Suprapubic skin (tissue), 4 donors: ENCODE results near the gene XPO6.

ENCODE experiments used
- EP300 ChIP-seq: sonication (generic); formaldehyde crosslinking; IDR thresholded peaks from one replicate; pipeline ENCODE4 v1.6.1; 2017; ENCODE audit warnings: antibody characterized with exemption
- POLR2A ChIP-seq, 2 donors: fragments of 450-650 bp; IDR thresholded peaks; one replicate each; pipeline ENCODE4 v1.6.1; 2017; ENCODE audit warnings: antibody characterized with exemption in 2 of 2, mild to moderate bottlenecking in 2 of 2, moderate library complexity in 2 of 2
- POLR2AphosphoS5 ChIP-seq, 3 donors: sonication (generic); formaldehyde crosslinking; IDR thresholded peaks; one replicate each; pipeline ENCODE4 v1.6.1; 2017; ENCODE audit warnings: antibody characterized with exemption in 3 of 3
- TF ChIP-seq, protein P1 (sequence below), 2 donors: fragments of 200-600 bp in 1 of 2; fragments of 450-650 bp in 1 of 2; sonication (generic) in 1 of 2; IDR thresholded peaks; one replicate each; pipeline ENCODE4 v1.5.1; 2016 to 2019; ENCODE audit warnings: antibody characterized with exemption in 2 of 2, mild to moderate bottlenecking in 1 of 2, moderate library complexity in 1 of 2

DNA sequence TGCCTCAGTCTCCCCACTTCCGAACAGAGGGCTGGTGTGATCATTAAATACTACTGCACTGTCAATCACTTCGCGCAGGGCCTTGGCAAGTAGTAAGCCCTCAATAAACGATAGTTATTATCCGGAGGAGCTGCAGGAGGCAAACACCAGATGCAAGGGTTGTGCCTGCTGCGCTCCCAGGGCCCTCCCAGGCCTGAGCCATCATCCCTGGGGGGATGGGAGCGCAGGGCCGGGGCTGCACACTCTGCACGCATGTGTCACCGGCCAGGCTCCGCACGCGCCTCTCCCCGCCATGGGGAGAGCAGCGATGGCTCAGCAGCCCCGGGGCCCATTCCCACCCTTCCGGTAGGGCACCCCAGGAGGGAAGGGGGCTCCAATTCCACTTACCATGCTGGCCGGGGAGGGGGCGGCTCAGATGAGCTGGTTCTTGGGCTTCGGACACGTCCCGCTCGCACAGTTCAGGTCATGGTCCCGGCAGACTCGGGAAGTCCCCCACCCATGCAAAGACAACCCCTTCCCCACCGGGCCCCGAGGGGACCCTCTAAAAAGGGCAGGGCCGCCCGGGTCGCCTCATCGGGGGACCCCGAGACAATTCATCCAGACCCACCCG, 681 bp downstream of the XPO6 start:
- TF ChIP-seq, protein P1, sequence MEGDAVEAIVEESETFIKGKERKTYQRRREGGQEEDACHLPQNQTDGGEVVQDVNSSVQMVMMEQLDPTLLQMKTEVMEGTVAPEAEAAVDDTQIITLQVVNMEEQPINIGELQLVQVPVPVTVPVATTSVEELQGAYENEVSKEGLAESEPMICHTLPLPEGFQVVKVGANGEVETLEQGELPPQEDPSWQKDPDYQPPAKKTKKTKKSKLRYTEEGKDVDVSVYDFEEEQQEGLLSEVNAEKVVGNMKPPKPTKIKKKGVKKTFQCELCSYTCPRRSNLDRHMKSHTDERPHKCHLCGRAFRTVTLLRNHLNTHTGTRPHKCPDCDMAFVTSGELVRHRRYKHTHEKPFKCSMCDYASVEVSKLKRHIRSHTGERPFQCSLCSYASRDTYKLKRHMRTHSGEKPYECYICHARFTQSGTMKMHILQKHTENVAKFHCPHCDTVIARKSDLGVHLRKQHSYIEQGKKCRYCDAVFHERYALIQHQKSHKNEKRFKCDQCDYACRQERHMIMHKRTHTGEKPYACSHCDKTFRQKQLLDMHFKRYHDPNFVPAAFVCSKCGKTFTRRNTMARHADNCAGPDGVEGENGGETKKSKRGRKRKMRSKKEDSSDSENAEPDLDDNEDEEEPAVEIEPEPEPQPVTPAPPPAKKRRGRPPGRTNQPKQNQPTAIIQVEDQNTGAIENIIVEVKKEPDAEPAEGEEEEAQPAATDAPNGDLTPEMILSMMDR (IDR thresholded peaks at IDR 0.05) = no peak
- no peak for TF ChIP-seq EP300
- no peak for TF ChIP-seq POLR2A (IDR thresholded peaks at IDR 0.05)
- TF ChIP-seq POLR2AphosphoS5 (IDR thresholded peaks at IDR 0.05) = no peak
